Esophagus muscularis mucosa (tissue), 4 donors: ENCODE data around the gene ZNF536. TPM values are rescaled to one million over a fixed set of nuclear protein-coding genes. Genes with fewer than 3 reads are reported as not detected.

Experiments used
- DNase-seq: peaks from one replicate; pipeline ENCODE4 v3.0.0-alpha.2; 2017; ENCODE audit errors: extremely low spot score
- H3K27ac ChIP-seq, 4 donors: fragments of 200-600 bp; sonication (generic); replicated peaks in 1 of 4; 1 replicate in 3 of 4; 2 replicates in 1 of 4; pipeline ENCODE4 v1.5.1; 2016 to 2019; ENCODE audit warnings: mild to moderate bottlenecking in 1 of 4
- H3K27me3 ChIP-seq, 4 donors: fragments of 200-600 bp; sonication (generic); one replicate each; pipeline versions ENCODE4 v1.5.1 to v1.6.0; 2016 to 2019
- H3K36me3 ChIP-seq, 4 donors: fragments of 200-600 bp; sonication (generic); one replicate each; pipeline ENCODE4 v1.5.1; 2016 to 2019
- H3K4me1 ChIP-seq, 4 donors: fragments of 200-600 bp; sonication (generic); one replicate each; pipeline ENCODE4 v1.5.1; 2016 to 2019
- H3K4me3 ChIP-seq, 4 donors: fragments of 200-600 bp; sonication (generic); 1 replicate in 2 of 4; 2 replicates in 2 of 4; pipeline ENCODE4 v1.5.1; 2016 to 2019; ENCODE audit warnings: mild to moderate bottlenecking in 4 of 4, moderate library complexity in 1 of 4
- H3K9me3 ChIP-seq, 4 donors: fragments of 200-600 bp; sonication (generic); 1 replicate in 3 of 4; 2 replicates in 1 of 4; pipeline ENCODE4 v1.5.1; 2016 to 2019
- CTCF ChIP-seq, 3 experiments: fragments of 200-600 bp in 2 of 3; fragments of 450-650 bp in 1 of 3; sonication (generic) in 2 of 3; IDR thresholded peaks; one replicate each; pipeline ENCODE4 v1.5.1; 2017 to 2019; ENCODE audit warnings: antibody characterized with exemption in 3 of 3, mild to moderate bottlenecking in 2 of 3, moderate library complexity in 1 of 3
- EP300 ChIP-seq: sonication (generic); formaldehyde crosslinking; IDR thresholded peaks from one replicate; pipeline ENCODE4 v1.6.1; 2017; ENCODE audit warnings: antibody characterized with exemption
- POLR2A ChIP-seq: fragments of 450-650 bp; IDR thresholded peaks from one replicate; pipeline ENCODE4 v1.6.1; 2017; ENCODE audit warnings: antibody characterized with exemption, moderate library complexity, mild to moderate bottlenecking, low read depth
- POLR2AphosphoS5 ChIP-seq, 2 donors: sonication (generic); formaldehyde crosslinking; IDR thresholded peaks; one replicate each; pipeline ENCODE4 v1.6.1; 2017; ENCODE audit warnings: antibody characterized with exemption in 2 of 2
- WGBS: methylation state at CpG from one replicate; pipeline ENCODE4 v1.1.5; 2018; 5-methylcytosine and 5-hydroxymethylcytosine counted together
- intact Hi-C: fragments of 100-400 bp; cut with DNase I; formaldehyde crosslinking; loops from one replicate; pipeline ENCODE4 v1.15.1; 2023
- total RNA-seq, 4 donors: library from RNA; depleted of rRNA; stranded (reverse); fragments of >200 nt; gene quantifications; one replicate each; pipeline versions ENCODE4 v1.1.0 to v1.2.1, GENCODE V29; 2016

ZNF536 gene
- total RNA-seq, 4 donors from 2014 or later, result 2.5 to 7.3 (median 5.6) TPM

- H3K27me3 ChIP-seq, result peaks cover 0 to 64% (median 15%) of the 10 kb centered on the region in 4 donors
- intact Hi-C loops, result no loop called here
These were observed 6.5 kb downstream of the ZNF536 start for GRCh38 chr19:30378701-30379100.

GRCh38 chr19:30379841-30380610 is 7.8 kb downstream of the ZNF536 start:
- intact Hi-C loops, result no loop called here
- H3K27me3 ChIP-seq, result peaks cover 0 to 59% (median 15%) of the 10 kb centered on the region in 4 donors
- 47% methylated on average over 14 of the region's 14 CpGs for WGBS
- H3K4me3 ChIP-seq, result no peak overlapping the region
- no peak for TF ChIP-seq EP300
- no peak for TF ChIP-seq POLR2A
- TF ChIP-seq POLR2AphosphoS5 (IDR thresholded peaks at IDR 0.05), result no peak
- TF ChIP-seq CTCF (IDR thresholded peaks at IDR 0.05), result no peak
- H3K27ac ChIP-seq, result no peak overlapping the region
- H3K9me3 ChIP-seq, result no peaks in the 10 kb centered on the region
- no peak for DNase-seq
- H3K36me3 ChIP-seq, result no peaks in the 10 kb centered on the region
- peaks cover 0 to 6% (median 2%) of the 10 kb centered on the region in 4 donors for H3K4me1 ChIP-seq

More at GRCh38 chr19:30378701-30379100, 6.5 kb downstream of the ZNF536 start:
- DNase-seq, result no peak
- Histone ChIP-seq H3K4me1 (peaks cover 0 to 12% (median 4%) of the 10 kb centered on the region in 4 donors), H3K4me3 (no peak overlapping the region), H3K36me3 (no peaks in the 10 kb centered on the region), H3K9me3 (no peaks in the 10 kb centered on the region), H3K27ac (no peak overlapping the region)
- TF ChIP-seq POLR2A (no peak), CTCF (IDR thresholded peaks at IDR 0.05) (no peak), EP300 (no peak), POLR2AphosphoS5 (IDR thresholded peaks at IDR 0.05) (no peak)
- 71% methylated on average over 4 of the region's 4 CpGs for WGBS

- no peaks in the 10 kb centered on the region for H3K9me3 ChIP-seq
- TF ChIP-seq EP300 (no peak), CTCF (IDR thresholded peaks at IDR 0.05) (no peak), POLR2AphosphoS5 (IDR thresholded peaks at IDR 0.05) (no peak), POLR2A (no peak)
- H3K4me1 ChIP-seq, result no peaks in the 10 kb centered on the region
- intact Hi-C loops, result no loop called here
- H3K27me3 ChIP-seq, result peaks cover 0 to 53% (median 7%) of the 10 kb centered on the region in 4 donors
- DNase-seq, result no peak
- no peak overlapping the region for H3K4me3 ChIP-seq
- H3K27ac ChIP-seq, result no peak overlapping the region
- no peaks in the 10 kb centered on the region for H3K36me3 ChIP-seq
- 75% methylated on average over 4 of the region's 4 CpGs for WGBS
These were observed 9.2 kb downstream of the ZNF536 start for GRCh38 chr19:30381366-30381765.

- no peak for DNase-seq
- peaks cover 0 to 3% (median 0%) of the 10 kb centered on the region in 4 donors for H3K4me1 ChIP-seq
- H3K36me3 ChIP-seq, result no peaks in the 10 kb centered on the region
- no peak overlapping the region for H3K27ac ChIP-seq
- intact Hi-C loops, result no loop called here
- TF ChIP-seq EP300 (no peak), POLR2AphosphoS5 (IDR thresholded peaks at IDR 0.05) (no peak), POLR2A (no peak), CTCF (IDR thresholded peaks at IDR 0.05) (no peak)
- peaks cover 0 to 36% (median 0%) of the 10 kb centered on the region in 4 donors for H3K27me3 ChIP-seq
- 78% methylated on average over 8 of the region's 9 CpGs for WGBS
- H3K4me3 ChIP-seq, result no peak overlapping the region
- no peaks in the 10 kb centered on the region for H3K9me3 ChIP-seq
These were observed 13.0 kb downstream of the ZNF536 start for GRCh38 chr19:30385174-30385573.
